ENCODE measurements around the gene KIAA1586.
A peak's percentile ranks its signal among the peaks of the same experiment; 100 is the strongest.
"Not testable (repeated sequence)": the region's sequence is repeated elsewhere in the genome, so short reads cannot be mapped to it uniquely, and the experiment has no call there.

The KIAA1586 gene

DNA sequence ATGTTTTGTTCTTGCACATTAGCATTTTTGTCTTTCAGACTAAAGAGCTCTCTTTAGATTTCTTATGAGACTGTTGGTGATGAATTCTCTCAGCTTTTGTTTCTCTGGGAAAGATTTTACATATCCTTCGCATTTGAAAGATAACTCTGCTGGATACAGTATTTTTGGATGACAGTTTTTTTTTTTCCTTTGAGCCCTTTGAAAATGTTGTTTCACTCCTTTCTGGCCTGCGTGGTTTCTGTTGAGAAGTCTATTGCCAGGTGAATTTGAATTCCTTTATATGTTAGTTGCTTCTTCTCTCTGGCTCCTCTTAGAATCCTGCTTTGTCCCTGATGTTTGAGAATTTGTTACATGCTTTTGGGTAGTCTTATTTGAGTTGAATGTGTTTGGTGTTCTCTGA, 22.2 kb upstream of the KIAA1586 start:
- peak overlapping the region; percentile 24 for H3K27ac ChIP-seq (ENCODE audit: low read length)
- H3K4me3 ChIP-seq (ENCODE audit: low read length) = peak overlapping the region; percentile 52
- no peaks in the 10 kb centered on the region; the same call in 1 of the 2 replicates for H3K27me3 ChIP-seq (ENCODE audit: insufficient read depth, low read length)
- peaks cover 44% of the 10 kb centered on the region for H3K4me1 ChIP-seq (ENCODE audit: insufficient read depth, low read length)
- H3K9me3 ChIP-seq (ENCODE audit: insufficient read depth, low read depth, low read length) = no peaks in the 10 kb centered on the region
- H3K36me3 ChIP-seq (ENCODE audit: insufficient read depth, low read depth, low read length) = no peaks in the 10 kb centered on the region
- peak overlapping the region; percentile 56 for H3K9ac ChIP-seq (ENCODE audit: low read depth, low read length)

- Histone ChIP-seq H3K4me1 (ENCODE audit: insufficient read depth, low read length) (peaks cover 44% of the 10 kb centered on the region), H3K27ac (ENCODE audit: low read length) (peak overlapping the region; percentile 24), H3K9ac (ENCODE audit: low read depth, low read length) (peak overlapping the region; percentile 56), H3K9me3 (ENCODE audit: insufficient read depth, low read depth, low read length) (no peaks in the 10 kb centered on the region), H3K36me3 (ENCODE audit: insufficient read depth, low read depth, low read length) (no peaks in the 10 kb centered on the region), H3K27me3 (ENCODE audit: insufficient read depth, low read length) (no peaks in the 10 kb centered on the region; the same call in 1 of the 2 replicates), H3K4me3 (ENCODE audit: low read length) (peak overlapping the region; percentile 52)
These were observed 21.7 kb upstream of the KIAA1586 start for GRCh38 chr6:57024775-57025174.

DNA sequence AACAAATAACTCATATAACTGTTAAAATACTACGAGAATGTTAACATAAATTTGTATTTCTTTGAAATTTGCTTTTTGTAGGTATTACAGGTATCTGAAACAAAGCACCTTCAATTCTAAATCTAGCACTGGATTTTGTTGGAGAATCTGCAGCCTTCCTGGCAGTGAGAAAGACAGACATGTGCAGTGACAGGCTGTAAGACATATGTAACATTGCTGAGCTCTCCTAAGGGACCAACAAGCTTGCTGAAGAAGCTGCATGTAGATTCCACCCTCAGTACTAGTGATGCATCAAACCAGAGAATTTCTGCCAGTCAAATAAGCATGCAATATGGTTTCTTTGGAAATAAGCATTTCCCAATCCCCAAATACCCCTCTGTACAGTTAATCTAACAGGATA, 20.5 kb upstream of the KIAA1586 start:
- Histone ChIP-seq H3K36me3 (ENCODE audit: insufficient read depth, low read depth, low read length) (no peaks in the 10 kb centered on the region), H3K27ac (ENCODE audit: low read length) (no peak overlapping the region), H3K9ac (ENCODE audit: low read depth, low read length) (0 out of 2 replicates have a peak overlapping the region, but pooled peaks have one; percentile 56), H3K27me3 (ENCODE audit: insufficient read depth, low read length) (no peaks in the 10 kb centered on the region; the same call in 1 of the 2 replicates), H3K4me1 (ENCODE audit: insufficient read depth, low read length) (peaks cover 44% of the 10 kb centered on the region), H3K9me3 (ENCODE audit: insufficient read depth, low read depth, low read length) (no peaks in the 10 kb centered on the region), H3K4me3 (ENCODE audit: low read length) (no peak overlapping the region)

- Histone ChIP-seq H3K4me3 (ENCODE audit: low read length) (no peak overlapping the region), H3K27me3 (ENCODE audit: insufficient read depth, low read length) (no peaks in the 10 kb centered on the region; the same call in 1 of the 2 replicates), H3K9me3 (ENCODE audit: insufficient read depth, low read depth, low read length) (no peaks in the 10 kb centered on the region), H3K9ac (ENCODE audit: low read depth, low read length) (no peak overlapping the region), H3K4me1 (ENCODE audit: insufficient read depth, low read length) (peaks cover 47% of the 10 kb centered on the region), H3K36me3 (ENCODE audit: insufficient read depth, low read depth, low read length) (no peaks in the 10 kb centered on the region), H3K27ac (ENCODE audit: low read length) (no peak overlapping the region)
These were observed 19.2 kb upstream of the KIAA1586 start for GRCh38 chr6:57027301-57027700.

DNA sequence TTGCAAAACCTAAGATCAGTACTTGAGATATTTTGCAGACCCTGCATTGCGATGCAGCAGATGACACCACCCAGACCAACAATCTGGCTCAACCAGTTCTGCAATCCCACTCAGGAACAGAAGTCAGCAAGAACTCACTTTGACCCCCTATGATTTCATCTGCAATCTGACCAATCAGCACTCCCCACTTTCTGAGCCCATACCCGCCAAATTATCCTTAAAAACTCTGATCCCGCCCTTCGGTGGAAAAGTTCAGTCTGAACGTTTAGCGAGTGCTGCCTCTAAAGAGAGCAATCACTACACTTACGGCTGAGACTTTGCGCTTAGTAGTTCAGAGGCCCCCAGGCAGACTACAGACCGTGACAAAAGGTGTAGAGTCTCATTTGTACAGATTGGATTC, 17.3 kb upstream of the KIAA1586 start:
- Histone ChIP-seq H3K4me1 (ENCODE audit: insufficient read depth, low read length) (peaks cover 30% of the 10 kb centered on the region), H3K36me3 (ENCODE audit: insufficient read depth, low read depth, low read length) (no peaks in the 10 kb centered on the region), H3K27me3 (ENCODE audit: insufficient read depth, low read length) (no peaks in the 10 kb centered on the region; the same call in 1 of the 2 replicates), H3K9me3 (ENCODE audit: insufficient read depth, low read depth, low read length) (no peaks in the 10 kb centered on the region), H3K4me3 (ENCODE audit: low read length) (no peak overlapping the region), H3K27ac (ENCODE audit: low read length) (no peak overlapping the region), H3K9ac (ENCODE audit: low read depth, low read length) (no peak overlapping the region)

- Histone ChIP-seq H3K27ac (ENCODE audit: low read length) (no peak overlapping the region), H3K9me3 (ENCODE audit: insufficient read depth, low read depth, low read length) (no peaks in the 10 kb centered on the region), H3K36me3 (ENCODE audit: insufficient read depth, low read depth, low read length) (no peaks in the 10 kb centered on the region), H3K9ac (ENCODE audit: low read depth, low read length) (no peak overlapping the region), H3K27me3 (ENCODE audit: insufficient read depth, low read length) (no peaks in the 10 kb centered on the region), H3K4me3 (ENCODE audit: low read length) (no peak overlapping the region), H3K4me1 (ENCODE audit: insufficient read depth, low read length) (peaks cover 9% of the 10 kb centered on the region; the same call in 1 of the 2 replicates)
These were observed 13.3 kb upstream of the KIAA1586 start for GRCh38 chr6:57033228-57033627.

DNA sequence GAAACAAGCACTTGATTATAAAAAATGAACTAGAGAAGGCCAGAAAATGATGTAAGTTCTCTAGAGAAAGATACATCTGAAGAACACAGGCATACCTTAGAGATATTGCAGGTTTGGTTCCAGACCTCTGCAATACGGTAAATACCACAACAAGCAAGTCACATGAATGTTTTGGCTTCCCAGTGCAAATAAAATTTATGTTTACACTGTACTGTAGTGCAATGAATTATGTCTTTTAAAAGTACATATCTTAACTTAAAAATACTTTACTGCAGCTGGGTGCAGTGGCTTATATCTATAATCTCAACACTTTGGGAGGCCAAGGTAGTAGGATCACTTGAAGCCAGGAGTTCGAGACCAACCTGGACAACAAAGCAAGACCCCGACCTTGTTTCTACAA, 10.9 kb upstream of the KIAA1586 start:
- Histone ChIP-seq H3K27ac (ENCODE audit: low read length) (no peak overlapping the region), H3K36me3 (ENCODE audit: insufficient read depth, low read depth, low read length) (no peaks in the 10 kb centered on the region), H3K27me3 (ENCODE audit: insufficient read depth, low read length) (no peaks in the 10 kb centered on the region), H3K4me3 (ENCODE audit: low read length) (no peak overlapping the region), H3K4me1 (ENCODE audit: insufficient read depth, low read length) (peaks cover 6% of the 10 kb centered on the region; the same call in 1 of the 2 replicates), H3K9me3 (ENCODE audit: insufficient read depth, low read depth, low read length) (no peaks in the 10 kb centered on the region), H3K9ac (ENCODE audit: low read depth, low read length) (no peak overlapping the region)

- Histone ChIP-seq H3K27me3 (ENCODE audit: insufficient read depth, low read length) (no peaks in the 10 kb centered on the region), H3K36me3 (ENCODE audit: insufficient read depth, low read depth, low read length) (no peaks in the 10 kb centered on the region)
These were observed 7.6 kb upstream of the KIAA1586 start for GRCh38 chr6:57038906-57039305.

GRCh38 chr6:57040011-57040410, 6.5 kb upstream of the KIAA1586 start:
- Histone ChIP-seq H3K4me1 (ENCODE audit: insufficient read depth, low read length) (no peaks in the 10 kb centered on the region), H3K9ac (ENCODE audit: low read depth, low read length) (no peak overlapping the region), H3K27me3 (ENCODE audit: insufficient read depth, low read length) (no peaks in the 10 kb centered on the region), H3K36me3 (ENCODE audit: insufficient read depth, low read depth, low read length) (no peaks in the 10 kb centered on the region), H3K27ac (ENCODE audit: low read length) (no peak overlapping the region), H3K9me3 (ENCODE audit: insufficient read depth, low read depth, low read length) (no peaks in the 10 kb centered on the region), H3K4me3 (ENCODE audit: low read length) (no peak overlapping the region)

More at GRCh38 chr6:57038906-57039305, 7.6 kb upstream of the KIAA1586 start:
- no peak overlapping the region for H3K27ac ChIP-seq (ENCODE audit: low read length)
- H3K4me3 ChIP-seq (ENCODE audit: low read length) = no peak overlapping the region
- no peaks in the 10 kb centered on the region for H3K4me1 ChIP-seq (ENCODE audit: insufficient read depth, low read length)
- no peaks in the 10 kb centered on the region for H3K9me3 ChIP-seq (ENCODE audit: insufficient read depth, low read depth, low read length)
- H3K9ac ChIP-seq (ENCODE audit: low read depth, low read length) = no peak overlapping the region

GRCh38 chr6:57044061-57044460, 2.4 kb upstream of the KIAA1586 start:
- not testable (repeated sequence) for H3K27me3 ChIP-seq (ENCODE audit: insufficient read depth, low read length); H3K36me3 ChIP-seq (ENCODE audit: insufficient read depth, low read depth, low read length); H3K4me3 ChIP-seq (ENCODE audit: low read length); H3K4me1 ChIP-seq (ENCODE audit: insufficient read depth, low read length); H3K9ac ChIP-seq (ENCODE audit: low read depth, low read length); H3K9me3 ChIP-seq (ENCODE audit: insufficient read depth, low read depth, low read length); H3K27ac ChIP-seq (ENCODE audit: low read length)

GRCh38 chr6:57044568-57044967, 1.9 kb upstream of the KIAA1586 start:
- Histone ChIP-seq H3K9ac (ENCODE audit: low read depth, low read length) (no peak overlapping the region), H3K4me1 (ENCODE audit: insufficient read depth, low read length) (peaks cover 6% of the 10 kb centered on the region; the same call in 1 of the 2 replicates), H3K9me3 (ENCODE audit: insufficient read depth, low read depth, low read length) (no peaks in the 10 kb centered on the region), H3K36me3 (ENCODE audit: insufficient read depth, low read depth, low read length) (peaks cover 8% of the 10 kb centered on the region), H3K4me3 (ENCODE audit: low read length) (no peak overlapping the region), H3K27ac (ENCODE audit: low read length) (no peak overlapping the region), H3K27me3 (ENCODE audit: insufficient read depth, low read length) (no peaks in the 10 kb centered on the region)

- H3K36me3 ChIP-seq (ENCODE audit: insufficient read depth, low read depth, low read length) = peaks cover 34% of the 10 kb centered on the region
- not testable (repeated sequence) for H3K9ac ChIP-seq (ENCODE audit: low read depth, low read length); H3K9me3 ChIP-seq (ENCODE audit: insufficient read depth, low read depth, low read length); H3K4me1 ChIP-seq (ENCODE audit: insufficient read depth, low read length); H3K4me3 ChIP-seq (ENCODE audit: low read length); H3K27me3 ChIP-seq (ENCODE audit: insufficient read depth, low read length); H3K27ac ChIP-seq (ENCODE audit: low read length)
These were observed 728 bp downstream of the KIAA1586 start for GRCh38 chr6:57047257-57047585.

GRCh38 chr6:57047859-57048258, 1.4 kb downstream of the KIAA1586 start:
- not testable (repeated sequence) for H3K27ac ChIP-seq (ENCODE audit: low read length); H3K9ac ChIP-seq (ENCODE audit: low read depth, low read length); H3K4me1 ChIP-seq (ENCODE audit: insufficient read depth, low read length); H3K9me3 ChIP-seq (ENCODE audit: insufficient read depth, low read depth, low read length); H3K27me3 ChIP-seq (ENCODE audit: insufficient read depth, low read length)
- Histone ChIP-seq H3K36me3 (ENCODE audit: insufficient read depth, low read depth, low read length) (peaks cover 41% of the 10 kb centered on the region), H3K4me3 (ENCODE audit: low read length) (peak overlapping the region; percentile 52)
